Measurements from ENCODE around the gene THAP5. TPM values are rescaled to one million over a fixed set of nuclear protein-coding genes. Genes with fewer than 3 reads are reported as not detected.
"Not testable (repeated sequence)": the region's sequence is repeated elsewhere in the genome, so short reads cannot be mapped to it uniquely, and the experiment has no call there.

The THAP5 gene
- total RNA-seq, 2 experiments from 2014 or later, result 32.8 to 38.9 TPM

DNA sequence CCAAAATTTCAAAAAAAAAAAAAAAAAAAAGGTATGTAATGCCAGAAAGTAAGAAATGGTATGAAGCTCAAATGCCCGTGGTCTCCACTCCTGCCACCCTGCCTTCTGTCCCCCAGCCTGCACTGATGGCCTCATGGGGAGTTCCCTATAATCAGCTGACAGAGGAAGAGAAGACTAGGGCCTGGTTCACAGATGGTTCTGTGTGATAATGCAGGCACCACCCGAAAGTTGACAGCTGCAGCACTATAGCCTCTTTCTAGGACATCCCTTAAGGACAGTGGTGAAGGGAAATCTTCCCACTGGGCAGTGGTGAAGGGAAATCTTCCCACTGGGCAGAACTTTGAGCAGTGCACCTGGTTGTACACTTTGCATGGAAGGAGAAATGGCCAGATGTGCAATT is 31.3 kb downstream of the THAP5 start:
- ATAC-seq (ENCODE audit: low read depth); H3K27ac Mint-ChIP-seq; H3K4me3 Mint-ChIP-seq; DNase-seq; H3K36me3 Mint-ChIP-seq; H3K9me3 Mint-ChIP-seq; H3K4me1 Mint-ChIP-seq; POLR2A ChIA-PET: not testable (repeated sequence)
- H3K27me3 Mint-ChIP-seq, result peaks cover 11% of the 10 kb centered on the region

DNA sequence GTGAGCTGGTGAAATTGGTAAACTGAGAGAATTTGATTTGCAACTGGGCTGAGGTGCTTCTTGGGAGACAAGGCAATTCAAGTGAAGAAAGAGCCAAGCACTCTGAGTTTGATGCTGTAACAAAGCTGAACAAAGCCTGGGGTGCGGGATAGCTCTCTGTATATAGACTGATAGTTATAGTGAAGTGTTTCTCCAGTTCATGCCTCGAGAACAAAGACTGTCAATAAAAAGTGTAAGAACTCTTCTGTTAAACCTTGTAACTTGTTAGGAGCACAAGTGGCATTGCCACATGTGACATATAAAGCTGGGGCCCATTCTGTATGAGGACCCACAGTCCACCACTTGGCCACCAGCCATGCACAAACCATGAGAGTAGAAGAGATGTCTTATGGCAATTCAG is 32.3 kb downstream of the THAP5 start:
- H3K36me3 Mint-ChIP-seq, result no peaks in the 10 kb centered on the region
- no peak overlapping the region for H3K4me3 Mint-ChIP-seq
- H3K27ac Mint-ChIP-seq, result no peak overlapping the region
- H3K9me3 Mint-ChIP-seq, result peaks cover 1% of the 10 kb centered on the region
- ATAC-seq (ENCODE audit: low read depth), result no peak
- POLR2A ChIA-PET, result no interaction called here
- no peaks in the 10 kb centered on the region for H3K4me1 Mint-ChIP-seq
- DNase-seq, result no peak
- H3K27me3 Mint-ChIP-seq, result peaks cover 11% of the 10 kb centered on the region

DNA sequence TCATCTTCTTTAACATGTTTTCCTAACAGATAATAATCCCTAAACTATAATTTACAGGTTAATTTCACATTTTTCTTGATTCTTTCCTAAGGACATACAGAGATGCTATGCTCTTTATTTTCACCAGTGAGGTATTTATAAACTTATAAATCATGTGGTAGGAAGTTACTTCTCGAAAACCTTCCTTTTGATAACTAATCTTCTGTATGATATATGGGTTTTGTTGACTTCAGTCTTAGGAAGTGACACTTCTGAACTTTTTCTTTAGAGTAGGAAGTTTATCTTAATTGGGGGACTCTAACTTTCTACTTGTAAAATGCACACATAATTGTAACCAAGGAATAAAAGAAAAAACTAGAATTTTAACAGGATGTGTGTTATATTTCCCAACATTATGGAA is 33.8 kb downstream of the THAP5 start:
- H3K27me3 Mint-ChIP-seq, result peaks cover 11% of the 10 kb centered on the region

GRCh38 chr7:108535257-108535656 is 34.2 kb downstream of the THAP5 start:
- ATAC-seq (ENCODE audit: low read depth), result no peak
- POLR2A ChIA-PET, result no interaction called here
- peaks cover 11% of the 10 kb centered on the region for H3K27me3 Mint-ChIP-seq
- no peaks in the 10 kb centered on the region for H3K4me1 Mint-ChIP-seq
- no peak overlapping the region for H3K4me3 Mint-ChIP-seq
- peaks cover 1% of the 10 kb centered on the region for H3K9me3 Mint-ChIP-seq
- H3K36me3 Mint-ChIP-seq, result no peaks in the 10 kb centered on the region
- H3K27ac Mint-ChIP-seq, result no peak overlapping the region
- no peak for DNase-seq

More for the DNA sequence above, 33.8 kb downstream of the THAP5 start:
- Mint-ChIP-seq H3K9me3 (peaks cover 1% of the 10 kb centered on the region), H3K4me3 (no peak overlapping the region), H3K27ac (no peak overlapping the region), H3K36me3 (no peaks in the 10 kb centered on the region), H3K4me1 (no peaks in the 10 kb centered on the region)
- POLR2A ChIA-PET, result no interaction called here
- ATAC-seq (ENCODE audit: low read depth), result no peak
- DNase-seq, result no peak

- no peak overlapping the region for H3K4me3 Mint-ChIP-seq
- H3K36me3 Mint-ChIP-seq, result no peaks in the 10 kb centered on the region
- H3K27ac Mint-ChIP-seq, result no peak overlapping the region
- peaks cover 8% of the 10 kb centered on the region for H3K27me3 Mint-ChIP-seq
- ATAC-seq (ENCODE audit: low read depth), result no peak
- H3K9me3 Mint-ChIP-seq, result no peaks in the 10 kb centered on the region
- DNase-seq, result no peak
- H3K4me1 Mint-ChIP-seq, result no peaks in the 10 kb centered on the region
- POLR2A ChIA-PET, result no interaction called here
These were observed 35.8 kb downstream of the THAP5 start for GRCh38 chr7:108533712-108534111.

GRCh38 chr7:108529341-108529740 is 40.2 kb downstream of the THAP5 start:
- Mint-ChIP-seq H3K27me3 (peaks cover 2% of the 10 kb centered on the region), H3K9me3 (no peaks in the 10 kb centered on the region), H3K4me3 (no peak overlapping the region), H3K4me1 (peaks cover 6% of the 10 kb centered on the region), H3K27ac (no peak overlapping the region), H3K36me3 (peaks cover 3% of the 10 kb centered on the region)
- ATAC-seq (ENCODE audit: low read depth) (no peak), DNase-seq (no peak)
- POLR2A ChIA-PET, result no interaction called here

DNA sequence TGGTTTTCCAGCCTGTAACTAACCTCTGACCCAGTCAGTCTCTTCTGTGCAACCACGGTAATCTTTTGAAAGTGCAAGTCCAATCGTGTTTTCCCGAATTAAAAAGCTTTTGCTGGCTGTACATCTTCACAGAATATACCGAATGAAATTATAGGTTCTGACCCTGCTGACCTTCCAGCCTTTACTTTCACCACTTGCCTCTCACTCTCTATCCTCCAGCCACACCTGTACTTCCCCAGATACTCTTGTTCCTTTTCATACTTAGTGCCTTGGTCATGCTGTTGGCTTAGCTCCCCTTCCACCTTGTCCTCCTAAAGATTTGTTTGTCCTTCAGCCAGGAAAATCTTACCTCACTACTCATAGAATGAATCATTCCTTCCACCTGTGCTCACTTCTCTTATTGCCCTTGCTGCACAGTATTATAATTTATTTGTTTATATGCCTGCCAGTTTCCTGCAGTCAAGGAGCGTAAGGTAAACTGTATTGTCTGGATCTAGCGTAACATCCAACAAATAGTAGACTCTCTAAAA is 41.3 kb downstream of the THAP5 start:
- POLR2A ChIA-PET, result no interaction called here
- Mint-ChIP-seq H3K4me1 (peaks cover 16% of the 10 kb centered on the region), H3K9me3 (no peaks in the 10 kb centered on the region), H3K27me3 (no peaks in the 10 kb centered on the region), H3K27ac (peak overlapping the region; percentile 40), H3K36me3 (peaks cover 3% of the 10 kb centered on the region), H3K4me3 (no peak overlapping the region)
- no peak for DNase-seq
- ATAC-seq (ENCODE audit: low read depth), result no peak

- no peaks in the 10 kb centered on the region for H3K9me3 Mint-ChIP-seq
- H3K36me3 Mint-ChIP-seq, result peaks cover 3% of the 10 kb centered on the region
- peaks cover 25% of the 10 kb centered on the region for H3K4me1 Mint-ChIP-seq
- H3K27ac Mint-ChIP-seq, result peak overlapping the region; percentile 97
- POLR2A ChIA-PET, result interaction anchor here (0.5 to 4.5 kb wide), 2 partner anchors 43 to 145 kb away, joined by 5 to 42 read pairs; partner anchors contain the start of genes DNAJB9 and THAP5
- DNase-seq (no peak), ATAC-seq (ENCODE audit: low read depth) (no peak)
- H3K27me3 Mint-ChIP-seq, result no peaks in the 10 kb centered on the region
- H3K4me3 Mint-ChIP-seq, result peak overlapping the region; percentile 97
These were observed 42.8 kb downstream of the THAP5 start for GRCh38 chr7:108526768-108527017.

DNA sequence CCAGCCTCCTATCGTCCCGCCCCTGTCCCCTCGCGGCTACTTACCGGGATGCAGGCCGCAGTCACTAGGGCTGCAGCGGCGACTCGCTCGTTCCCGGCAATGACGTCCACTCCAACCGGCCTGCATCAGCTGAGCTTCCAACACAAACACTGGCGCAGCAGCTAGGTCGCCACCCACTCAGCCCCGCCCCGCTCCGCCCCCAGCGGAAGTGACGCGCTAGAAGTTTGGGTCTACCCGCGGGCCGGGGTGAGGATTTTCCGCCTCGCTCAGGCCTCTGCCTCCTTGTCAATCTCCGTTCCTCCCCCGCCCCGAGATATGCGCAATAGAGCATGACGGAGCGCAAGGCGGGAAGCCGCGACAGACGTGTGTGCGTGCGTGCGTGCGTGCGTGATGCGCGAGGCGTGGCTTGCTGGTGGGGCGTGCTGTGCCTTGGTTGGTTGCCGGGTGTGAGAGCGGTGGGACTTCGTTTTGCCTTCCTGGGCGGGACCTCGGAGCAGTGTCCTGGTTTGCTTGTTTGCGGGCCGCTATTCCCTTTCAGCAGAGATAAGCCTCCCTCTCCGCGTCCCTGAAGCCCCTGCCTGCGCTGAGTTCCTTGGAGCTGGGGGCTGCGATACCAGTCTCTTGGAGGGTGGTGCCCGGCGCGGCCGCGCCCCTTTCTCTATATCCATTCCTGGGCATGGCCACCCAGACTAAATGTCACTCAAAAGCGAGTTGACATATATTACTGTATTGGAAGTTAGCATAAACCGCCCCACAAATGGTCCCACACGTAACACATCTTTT is 43.3 kb downstream of the THAP5 start, which contains the start of gene PNPLA8:
TSS of gene PNPLA8 (minus strand) at position 151 of the 783 bp plus-strand sequence. CDS start 10,644 bp downstream, outside the sequence.
- POLR2A ChIA-PET, result interaction anchor here (4.5 kb wide), 1 partner anchor 44 kb away, joined by 42 read pairs; the partner anchor contains the start of genes DNAJB9 and THAP5
- ATAC-seq (ENCODE audit: low read depth), result peak; percentile 92
- H3K27ac Mint-ChIP-seq, result peak within 1 kb of the TSS; percentile 97
- H3K36me3 Mint-ChIP-seq, result peaks cover 7% of the 10 kb centered on the region
- peak within 1 kb of the TSS; percentile 97 for H3K4me3 Mint-ChIP-seq
- H3K9me3 Mint-ChIP-seq, result no peaks in the 10 kb centered on the region
- H3K4me1 Mint-ChIP-seq, result peaks cover 28% of the 10 kb centered on the region
- DNase-seq, result peak; percentile 100
- H3K27me3 Mint-ChIP-seq, result no peaks in the 10 kb centered on the region

DNA sequence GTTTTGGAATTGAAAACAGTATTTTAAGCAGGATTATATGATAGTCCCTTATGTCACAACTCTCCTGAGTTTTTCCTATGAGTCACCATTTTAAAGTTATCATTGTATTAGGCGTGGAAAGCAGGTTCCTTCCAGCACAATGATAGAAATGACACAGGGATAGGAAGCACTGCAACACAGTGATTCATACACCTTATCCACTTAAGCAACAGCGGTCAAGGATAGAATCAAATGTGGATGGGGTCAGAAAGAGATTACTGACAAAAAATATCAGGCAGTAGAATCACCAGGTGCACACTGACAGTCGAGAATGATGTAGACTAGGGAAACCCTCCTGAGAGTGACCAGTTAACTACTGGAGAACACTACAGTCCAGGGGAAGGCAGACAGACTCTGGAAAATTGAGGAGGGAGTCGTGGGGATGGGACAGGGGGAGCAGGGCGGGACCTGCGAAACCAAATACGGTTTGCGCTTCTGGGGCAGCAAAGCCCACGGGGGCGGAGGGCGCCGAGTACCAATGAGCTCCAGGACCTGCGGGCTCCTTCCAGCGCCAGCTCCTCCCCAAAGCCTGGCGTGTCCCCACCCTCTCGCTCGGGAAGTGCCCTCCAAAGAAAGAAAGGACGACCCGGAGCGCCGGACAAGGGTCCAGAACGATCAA is 44.0 kb downstream of the THAP5 start:
- peak; percentile 53 for ATAC-seq (ENCODE audit: low read depth)
- peaks cover 32% of the 10 kb centered on the region for H3K4me1 Mint-ChIP-seq
- peak overlapping the region; percentile 97 for H3K27ac Mint-ChIP-seq
- H3K36me3 Mint-ChIP-seq, result peaks cover 8% of the 10 kb centered on the region
- peak overlapping the region; percentile 97 for H3K4me3 Mint-ChIP-seq
- no peak for DNase-seq
- POLR2A ChIA-PET, result interaction anchor here (0.8 to 4.5 kb wide), 3 partner anchors 44 to 71 kb away, joined by 3 to 42 read pairs (median 3); partner anchors contain the start of genes DNAJB9 and THAP5
- no peaks in the 10 kb centered on the region for H3K9me3 Mint-ChIP-seq
- no peaks in the 10 kb centered on the region for H3K27me3 Mint-ChIP-seq

DNA sequence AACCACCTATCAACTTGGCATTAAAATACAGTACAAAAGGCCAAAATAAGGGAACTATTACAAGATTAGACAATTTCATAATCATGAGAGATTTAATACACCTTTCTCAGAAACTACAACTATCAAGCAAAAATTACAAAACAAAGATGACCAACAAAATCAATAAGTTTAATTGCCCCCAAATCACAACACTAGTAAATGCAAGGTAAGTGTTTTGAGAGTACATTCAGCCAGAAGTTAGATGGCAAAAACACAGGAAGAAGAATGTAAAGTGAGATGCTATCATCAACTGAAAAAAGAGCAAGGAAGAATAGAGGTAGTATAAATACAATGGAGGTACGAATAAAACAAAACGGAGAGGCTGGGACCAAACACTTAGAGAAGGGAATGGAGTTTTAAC is 46.7 kb downstream of the THAP5 start:
- POLR2A ChIA-PET, result no interaction called here
- no peak for DNase-seq
- H3K27me3 Mint-ChIP-seq, result no peaks in the 10 kb centered on the region
- H3K9me3 Mint-ChIP-seq, result no peaks in the 10 kb centered on the region
- H3K4me1 Mint-ChIP-seq, result peaks cover 34% of the 10 kb centered on the region
- no peak for ATAC-seq (ENCODE audit: low read depth)
- no peak overlapping the region for H3K4me3 Mint-ChIP-seq
- peaks cover 17% of the 10 kb centered on the region for H3K36me3 Mint-ChIP-seq
- H3K27ac Mint-ChIP-seq, result no peak overlapping the region

GRCh38 chr7:108517951-108518350 is 51.6 kb downstream of the THAP5 start:
- H3K36me3 Mint-ChIP-seq, result peaks cover 28% of the 10 kb centered on the region
- no peak overlapping the region for H3K27ac Mint-ChIP-seq
- H3K9me3 Mint-ChIP-seq, result no peaks in the 10 kb centered on the region
- POLR2A ChIA-PET, result no interaction called here
- ATAC-seq (ENCODE audit: low read depth), result no peak
- H3K4me1 Mint-ChIP-seq, result peaks cover 17% of the 10 kb centered on the region
- H3K27me3 Mint-ChIP-seq, result no peaks in the 10 kb centered on the region
- no peak for DNase-seq
- no peak overlapping the region for H3K4me3 Mint-ChIP-seq

DNA sequence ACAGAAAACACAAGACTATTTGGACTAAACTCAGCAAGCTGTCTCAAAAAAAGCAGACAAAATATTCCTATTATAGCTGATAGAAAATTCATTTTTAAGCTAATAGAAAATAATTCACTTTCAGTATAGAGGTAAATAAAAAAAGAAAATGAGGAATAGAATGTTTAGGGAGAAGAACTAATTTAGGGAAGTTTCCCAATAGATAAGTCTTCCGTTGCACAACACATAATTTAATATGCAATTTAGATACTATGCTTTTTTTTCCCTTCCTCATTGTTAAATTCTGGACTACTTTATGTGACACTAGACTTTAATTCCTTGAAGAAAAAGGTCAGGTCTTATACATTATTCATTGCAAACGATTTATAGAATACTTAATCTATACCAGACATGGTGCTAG is 53.9 kb downstream of the THAP5 start:
- ATAC-seq (ENCODE audit: low read depth) (no peak), DNase-seq (no peak)
- Mint-ChIP-seq H3K4me1 (peaks cover 5% of the 10 kb centered on the region), H3K27me3 (no peaks in the 10 kb centered on the region), H3K9me3 (no peaks in the 10 kb centered on the region), H3K27ac (no peak overlapping the region), H3K4me3 (no peak overlapping the region), H3K36me3 (peaks cover 36% of the 10 kb centered on the region)
- POLR2A ChIA-PET, result no interaction called here

- POLR2A ChIA-PET, result no interaction called here
- no peak overlapping the region for H3K27ac Mint-ChIP-seq
- no peak overlapping the region for H3K4me3 Mint-ChIP-seq
- no peaks in the 10 kb centered on the region for H3K9me3 Mint-ChIP-seq
- no peak for ATAC-seq (ENCODE audit: low read depth)
- DNase-seq, result no peak
- H3K36me3 Mint-ChIP-seq, result peaks cover 39% of the 10 kb centered on the region
- H3K27me3 Mint-ChIP-seq, result no peaks in the 10 kb centered on the region
- H3K4me1 Mint-ChIP-seq, result peaks cover 4% of the 10 kb centered on the region
These were observed 54.5 kb downstream of the THAP5 start for GRCh38 chr7:108515013-108515412.

All from activated naive CD8-positive, alpha-beta T cell treated with anti-CD3 and anti-CD28 coated beads, Interleukin-2, amount 10 ng/mL, durations not matched to agents 7 days and 5 days (primary cell).